ENCODE results near the gene KCNC3.
"Not testable (repeated sequence)": the region's sequence is repeated elsewhere in the genome, so short reads cannot be mapped to it uniquely, and the experiment has no call there.

KCNC3 gene

GRCh38 chr19:50330365-50331078 lies 1.3 kb upstream of the KCNC3 start:
- peak; percentile 95 for DNase-seq (ENCODE audit: low read depth)
- peak overlapping the region; percentile 68 for H3K4me3 ChIP-seq (ENCODE audit: low read depth, low read length)
- TF ChIP-seq CTCF (IDR thresholded peaks at IDR 0.05; ENCODE audit: insufficient read depth, low read depth, low read length, missing control alignments): no peak

GRCh38 chr19:50329926-50330294 lies 733 bp upstream of the KCNC3 start:
- DNase-seq (ENCODE audit: low read depth): not testable (repeated sequence)
- H3K4me3 ChIP-seq (ENCODE audit: low read depth, low read length): peak overlapping the region; percentile 68

- H3K4me3 ChIP-seq (ENCODE audit: low read depth, low read length): no peak overlapping the region; the same call in 1 of the 2 replicates
- no peak for TF ChIP-seq CTCF (IDR thresholded peaks at IDR 0.05; ENCODE audit: insufficient read depth, low read depth, low read length, missing control alignments)
- no peak for DNase-seq (ENCODE audit: low read depth)
Measured at GRCh38 chr19:50328873-50329145, 368 bp downstream of the KCNC3 start.

- peak overlapping the region; percentile 64 for H3K4me3 ChIP-seq (ENCODE audit: low read depth, low read length)
- peak; percentile 39 for TF ChIP-seq CTCF (IDR thresholded peaks at IDR 0.05; ENCODE audit: insufficient read depth, low read depth, low read length, missing control alignments)
- DNase-seq (ENCODE audit: low read depth): peak; percentile 76
Measured at GRCh38 chr19:50328224-50328872, 829 bp downstream of the KCNC3 start.

GRCh38 chr19:50327461-50328223 lies 1.5 kb downstream of the KCNC3 start:
- DNase-seq (ENCODE audit: low read depth): no peak
- no peak for TF ChIP-seq CTCF (IDR thresholded peaks at IDR 0.05; ENCODE audit: insufficient read depth, low read depth, low read length, missing control alignments)
- peak overlapping the region; percentile 35 for H3K4me3 ChIP-seq (ENCODE audit: low read depth, low read length)

GRCh38 chr19:50327013-50327412 lies 2.2 kb downstream of the KCNC3 start:
- no peak overlapping the region for H3K4me3 ChIP-seq (ENCODE audit: low read depth, low read length)
- DNase-seq (ENCODE audit: low read depth): no peak
- TF ChIP-seq CTCF (IDR thresholded peaks at IDR 0.05; ENCODE audit: insufficient read depth, low read depth, low read length, missing control alignments): no peak

GRCh38 chr19:50326101-50326664 lies 3.0 kb downstream of the KCNC3 start:
- no peak for TF ChIP-seq CTCF (IDR thresholded peaks at IDR 0.05; ENCODE audit: insufficient read depth, low read depth, low read length, missing control alignments)
- H3K4me3 ChIP-seq (ENCODE audit: low read depth, low read length): peak overlapping the region; percentile 0; the same call in 1 of the 2 replicates
- no peak for DNase-seq (ENCODE audit: low read depth)
